HG03521 (cell line): ENCODE data around the gene ZSCAN18.

Source experiments
- ATAC-seq: cut with Tn5 transposase; IDR thresholded peaks from one replicate; pipeline ENCODE4 v1.9.1; 2021; ENCODE audit warnings: mild to moderate bottlenecking, moderate library complexity; ENCODE audit not compliant: unreplicated experiment

Gene ZSCAN18

DNA sequence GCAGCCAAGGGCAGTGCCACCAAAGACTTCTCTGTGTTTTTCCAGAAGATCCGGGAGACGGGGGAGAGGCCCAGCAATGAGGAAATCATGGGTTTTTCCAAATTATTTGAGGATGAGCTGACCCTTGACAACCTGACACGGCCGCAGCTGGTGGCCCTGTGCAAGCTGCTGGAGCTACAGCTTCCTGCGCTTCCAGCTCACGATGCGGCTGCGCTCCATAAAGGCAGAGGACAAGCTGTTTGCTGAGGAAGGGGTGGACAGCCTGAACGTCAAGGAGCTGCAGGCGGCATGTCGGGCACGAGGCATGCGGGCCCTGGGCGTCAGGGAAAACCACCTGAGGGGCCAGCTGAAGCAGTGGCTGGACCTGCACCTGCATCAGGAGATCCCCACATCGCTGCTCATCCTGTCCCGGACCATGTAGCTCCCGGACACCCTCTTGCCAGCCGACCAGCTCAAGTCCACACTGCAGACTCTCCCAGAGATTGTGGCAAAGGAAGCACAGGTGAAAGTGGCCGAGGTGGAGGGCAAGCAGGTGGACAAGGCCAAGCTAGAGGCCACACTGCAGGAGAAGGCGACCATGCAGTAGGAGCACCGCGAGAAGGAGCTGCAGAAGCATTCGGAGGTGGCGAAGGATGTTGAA is 52.5 kb downstream of the ZSCAN18 start:
- ATAC-seq: no peak

- ATAC-seq: no peak
Measured at GRCh38 chr19:58044886-58045285, 53.1 kb downstream of the ZSCAN18 start.

DNA sequence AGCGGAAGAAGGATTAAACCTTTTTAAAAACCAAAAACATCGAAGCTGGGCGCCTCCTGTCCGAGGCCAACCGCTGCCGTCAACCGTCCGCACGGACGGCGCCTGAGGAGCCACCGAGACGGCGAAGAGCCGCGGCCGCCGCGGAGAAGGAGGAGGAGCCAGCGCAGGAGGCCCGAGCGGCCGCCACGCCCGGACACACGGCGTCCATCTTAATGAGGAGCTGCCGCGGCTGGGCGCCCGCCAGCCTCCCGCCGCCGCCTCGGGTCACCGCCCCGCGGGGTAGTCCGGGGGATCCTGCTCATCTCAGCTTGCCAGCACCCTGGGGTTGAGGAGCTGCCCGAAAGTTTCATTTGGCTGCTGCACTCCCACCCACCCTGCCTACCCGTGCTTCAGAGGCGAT is 53.6 kb downstream of the ZSCAN18 start:
- no peak for ATAC-seq

DNA sequence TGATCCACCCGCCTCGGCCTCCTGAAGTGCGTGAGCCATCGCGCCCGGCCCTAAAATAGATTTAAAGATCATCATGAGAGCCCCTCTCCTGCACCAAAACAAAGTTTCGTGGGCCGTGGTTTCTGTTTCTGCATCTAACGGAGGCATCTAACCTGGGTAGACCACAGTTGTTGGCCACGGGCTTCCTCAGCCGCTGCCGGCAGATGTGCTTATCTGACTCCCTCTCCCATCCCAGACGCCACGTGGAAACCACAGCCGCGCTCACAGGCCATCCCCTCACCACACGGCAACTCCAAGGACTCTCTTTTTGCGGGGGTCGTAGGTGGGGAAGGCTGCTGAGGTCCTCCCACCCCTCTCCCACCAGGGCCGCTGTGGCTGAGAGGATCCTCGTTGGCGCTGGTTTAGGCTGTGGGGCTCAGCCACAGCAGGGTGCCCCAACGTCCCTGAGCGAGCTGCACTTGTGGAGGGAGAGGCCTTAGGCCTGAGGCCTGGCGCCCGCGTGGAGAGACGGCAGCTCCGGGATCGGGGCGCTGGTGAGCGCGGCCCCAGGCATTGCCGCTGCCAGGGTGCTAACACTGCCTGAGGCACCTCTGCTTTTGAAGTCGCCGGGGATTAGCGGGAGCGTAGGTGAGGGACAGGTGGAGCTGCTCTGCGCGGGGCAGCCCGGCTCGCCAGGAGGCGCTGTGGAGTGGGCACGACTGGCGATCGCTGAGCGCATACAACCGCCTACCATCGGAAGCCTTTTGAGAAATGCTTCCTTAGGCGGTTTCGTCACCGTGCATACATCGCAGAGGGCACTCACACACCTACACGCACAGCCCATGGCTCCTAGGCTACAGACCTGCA is 55.3 kb downstream of the ZSCAN18 start:
- ATAC-seq: no peak

DNA sequence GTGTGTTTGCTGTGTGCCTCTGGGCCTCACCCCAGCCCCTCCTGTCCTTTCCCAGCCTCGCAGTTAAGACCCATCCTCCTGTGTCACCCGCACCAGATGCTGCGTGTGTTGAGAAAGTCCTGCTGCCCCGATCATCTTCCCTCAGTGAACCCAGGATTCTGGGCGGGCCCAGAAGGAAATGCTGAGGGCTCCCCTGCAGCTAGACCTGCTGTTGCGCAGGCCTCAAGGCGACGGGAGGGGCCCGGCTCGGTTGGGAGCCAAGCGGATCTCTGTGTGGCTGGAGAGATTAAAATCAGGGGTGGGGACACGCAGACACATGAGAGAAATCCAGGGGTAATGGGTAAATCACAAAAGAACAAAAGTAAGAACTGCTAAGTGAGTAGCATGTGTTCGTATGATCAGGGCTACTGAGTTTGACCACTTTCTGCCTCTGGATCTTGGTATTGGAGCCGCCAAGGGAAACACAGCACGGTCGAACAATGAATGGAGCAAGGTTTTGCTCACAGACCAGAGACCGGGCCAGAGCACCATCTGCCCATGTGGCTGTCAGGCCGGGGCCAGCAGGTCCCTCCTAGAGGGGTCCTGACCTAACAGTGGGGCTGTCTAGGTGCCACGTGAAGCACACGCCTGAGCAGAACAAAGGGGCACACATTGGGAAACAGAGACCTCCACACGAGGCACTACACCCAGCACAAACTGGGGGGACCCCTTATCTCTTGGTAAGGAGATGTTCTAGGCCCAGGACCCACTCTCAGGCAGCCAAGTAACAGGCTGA is 57.1 kb downstream of the ZSCAN18 start:
- no peak for ATAC-seq

DNA sequence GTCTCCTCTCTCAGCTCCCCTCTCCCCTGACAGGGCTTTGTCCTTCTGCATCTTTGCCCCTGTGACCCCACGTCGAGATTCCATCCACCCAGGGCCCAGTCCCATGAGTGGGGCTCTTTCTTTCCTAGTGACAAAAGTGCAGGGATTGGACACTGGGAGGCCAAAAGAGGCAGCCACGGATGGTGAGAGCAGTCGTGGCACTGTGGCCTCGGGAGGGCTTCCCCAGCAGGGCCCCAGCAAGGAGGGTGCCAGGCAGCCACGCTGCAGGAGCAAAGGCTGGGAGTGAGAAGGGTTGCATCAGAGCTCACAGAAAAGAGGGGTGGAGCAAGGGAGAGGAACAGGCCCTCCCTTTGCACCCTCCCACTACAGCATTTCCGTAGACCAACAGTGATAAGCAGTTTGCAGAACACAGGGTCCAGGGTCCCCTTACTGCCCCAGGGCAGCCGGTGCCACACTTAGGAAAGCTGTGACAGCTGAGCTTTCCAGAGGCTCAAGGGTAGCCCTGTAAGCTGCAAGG is 59.3 kb downstream of the ZSCAN18 start:
- ATAC-seq: no peak

DNA sequence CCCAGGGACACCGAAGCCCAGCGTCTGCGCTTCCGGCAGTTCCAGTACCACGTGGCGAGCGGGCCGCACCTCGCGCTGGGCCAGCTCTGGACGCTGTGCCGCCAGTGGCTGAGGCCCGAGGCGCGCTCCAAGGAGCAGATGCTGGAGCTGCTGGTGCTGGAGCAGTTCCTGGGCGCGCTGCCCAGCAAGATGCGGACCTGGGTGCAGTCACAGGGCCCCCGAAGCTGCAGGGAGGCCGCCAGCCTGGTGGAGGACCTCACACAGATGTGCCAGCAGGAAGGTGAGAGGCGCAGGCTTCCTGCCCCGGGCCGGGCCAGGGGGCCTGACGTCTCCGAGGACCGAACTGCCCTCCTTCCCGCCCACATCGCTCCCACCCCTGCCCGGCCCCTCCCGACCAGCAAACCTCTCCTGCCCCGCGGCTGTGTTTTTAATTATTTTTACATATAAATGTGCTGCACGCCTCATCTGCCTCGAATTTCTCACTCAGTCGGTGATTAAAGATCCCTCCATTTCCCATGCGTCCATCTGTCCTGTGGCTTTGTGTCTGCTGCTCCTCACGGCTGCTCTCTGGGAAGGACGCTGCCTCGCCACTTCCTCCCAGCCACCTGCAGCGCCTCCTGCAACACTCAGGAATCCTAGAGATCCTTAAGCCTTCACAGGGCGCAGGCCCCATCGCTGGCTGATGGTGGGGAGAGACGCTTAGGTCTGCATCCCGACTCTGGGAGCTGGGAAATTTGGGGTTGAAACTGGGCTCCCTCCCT is 59.9 kb downstream of the ZSCAN18 start:
- ATAC-seq: no peak

GRCh38 chr19:58035863-58036262 is 62.2 kb downstream of the ZSCAN18 start:
- no peak for ATAC-seq

DNA sequence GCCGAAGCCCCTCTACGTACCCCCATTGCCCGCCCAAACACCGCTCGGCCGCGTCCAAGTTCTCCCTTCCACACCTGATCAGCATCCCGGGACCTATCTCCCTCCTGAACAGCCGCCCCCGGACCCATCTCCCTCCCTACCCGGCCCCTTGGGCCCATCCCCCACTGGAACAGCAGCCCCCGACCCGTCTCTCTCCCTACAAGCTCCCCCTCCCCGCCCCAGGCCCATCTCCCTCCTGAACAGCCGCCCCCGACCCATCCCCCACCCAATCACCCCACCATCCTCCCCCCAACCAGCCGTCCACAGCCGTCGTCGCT is 63.6 kb downstream of the ZSCAN18 start:
- no peak for ATAC-seq
